GM19240 (cell line): ENCODE results near the gene SFMBT2.
"Not testable (repeated sequence)": the region's sequence is repeated elsewhere in the genome, so short reads cannot be mapped to it uniquely, and the experiment has no call there.

Experiments
- DNase-seq: peaks from one replicate; pipeline ENCODE4 v3.0.0; 2011; ENCODE audit warnings: low spot score; ENCODE audit not compliant: insufficient read length

The SFMBT2 gene

DNA sequence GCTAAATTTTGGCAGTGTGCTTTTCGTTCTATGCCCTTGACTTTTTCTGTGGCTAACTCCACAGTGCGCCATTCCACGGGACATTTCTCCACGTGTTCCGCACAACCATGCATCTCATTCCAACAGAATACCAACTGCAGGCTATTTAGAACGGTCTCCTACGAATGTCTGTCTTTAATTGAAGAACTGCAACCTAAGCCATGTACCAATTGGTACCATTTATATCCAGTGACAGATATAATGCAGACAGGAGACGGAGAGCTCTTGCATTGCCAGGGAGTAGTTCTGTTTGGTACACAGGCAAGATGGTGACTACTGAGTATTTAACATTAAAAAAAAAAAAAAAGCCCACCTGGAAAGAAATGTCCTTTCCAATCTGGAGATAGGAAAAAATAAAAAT, 9.1 kb downstream of the SFMBT2 start:
- no peak for DNase-seq

DNA sequence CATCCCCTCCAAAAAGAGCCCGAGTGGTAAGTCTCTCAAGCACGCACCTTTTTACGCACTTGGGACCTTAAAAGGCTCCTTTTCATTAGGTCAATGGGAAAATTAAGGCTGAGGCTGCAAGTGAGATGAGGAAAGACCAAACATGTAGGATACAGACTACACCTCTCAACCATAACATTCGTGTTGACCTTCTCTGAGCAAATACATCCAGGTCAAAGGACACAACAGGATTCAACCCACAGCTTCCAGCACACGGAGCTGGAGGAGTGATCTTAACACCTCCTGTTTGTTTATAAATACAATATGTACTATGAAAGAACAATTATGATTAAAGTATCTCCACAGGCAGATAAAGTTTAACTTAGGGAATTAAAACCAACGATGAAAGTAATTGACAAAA, 9.7 kb downstream of the SFMBT2 start:
- DNase-seq: no peak

DNA sequence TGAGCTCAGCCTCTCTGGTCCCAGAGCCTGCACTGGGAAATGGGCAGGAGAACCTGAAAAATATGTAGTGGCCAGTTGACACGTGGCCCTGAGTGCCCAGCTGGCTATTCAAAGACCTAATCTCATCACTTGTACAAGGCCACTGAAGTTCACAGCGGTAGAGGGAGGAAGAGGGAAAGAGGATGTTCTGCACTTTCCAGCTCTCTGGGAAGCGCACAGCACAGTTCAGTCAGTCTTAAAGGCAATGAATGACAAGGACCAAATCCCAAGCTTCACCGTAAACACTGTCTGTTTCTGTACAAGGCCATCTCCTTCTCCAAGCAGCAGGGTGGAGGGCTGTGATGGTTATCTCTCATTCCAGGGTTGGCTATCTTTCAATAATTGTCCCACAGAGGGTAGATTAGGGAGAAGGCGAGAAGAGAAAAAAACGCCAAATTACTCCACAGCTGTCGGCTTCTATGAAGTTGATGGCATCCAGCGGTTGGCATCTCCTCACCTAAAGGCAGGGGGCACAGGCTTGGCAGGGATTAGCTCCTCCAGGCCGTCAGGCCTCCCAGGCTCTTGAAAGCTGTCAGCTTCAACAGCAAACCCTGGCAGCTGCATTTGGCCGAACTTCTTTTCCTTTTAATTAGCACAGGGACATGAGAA, 10.6 kb downstream of the SFMBT2 start:
- DNase-seq: no peak

DNA sequence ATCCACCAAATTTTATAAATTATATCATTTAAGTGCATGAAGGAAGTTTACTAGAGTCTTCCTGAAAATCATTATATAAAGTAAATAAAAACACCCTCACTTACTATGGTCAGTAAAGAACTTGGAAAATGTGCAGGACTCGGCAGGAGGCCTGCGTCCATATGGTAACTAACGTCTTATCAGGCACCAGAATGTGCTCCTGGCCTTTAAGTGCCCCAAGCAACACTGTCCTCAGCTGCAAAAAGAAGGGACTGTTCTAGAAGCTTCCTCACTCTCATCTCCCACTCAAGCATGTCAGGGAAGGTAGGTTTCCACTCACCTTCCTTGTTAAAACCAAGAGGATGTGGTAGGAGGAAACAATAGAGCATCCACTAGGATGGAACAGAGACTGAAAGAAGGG, 11.3 kb downstream of the SFMBT2 start:
- no peak for DNase-seq

DNA sequence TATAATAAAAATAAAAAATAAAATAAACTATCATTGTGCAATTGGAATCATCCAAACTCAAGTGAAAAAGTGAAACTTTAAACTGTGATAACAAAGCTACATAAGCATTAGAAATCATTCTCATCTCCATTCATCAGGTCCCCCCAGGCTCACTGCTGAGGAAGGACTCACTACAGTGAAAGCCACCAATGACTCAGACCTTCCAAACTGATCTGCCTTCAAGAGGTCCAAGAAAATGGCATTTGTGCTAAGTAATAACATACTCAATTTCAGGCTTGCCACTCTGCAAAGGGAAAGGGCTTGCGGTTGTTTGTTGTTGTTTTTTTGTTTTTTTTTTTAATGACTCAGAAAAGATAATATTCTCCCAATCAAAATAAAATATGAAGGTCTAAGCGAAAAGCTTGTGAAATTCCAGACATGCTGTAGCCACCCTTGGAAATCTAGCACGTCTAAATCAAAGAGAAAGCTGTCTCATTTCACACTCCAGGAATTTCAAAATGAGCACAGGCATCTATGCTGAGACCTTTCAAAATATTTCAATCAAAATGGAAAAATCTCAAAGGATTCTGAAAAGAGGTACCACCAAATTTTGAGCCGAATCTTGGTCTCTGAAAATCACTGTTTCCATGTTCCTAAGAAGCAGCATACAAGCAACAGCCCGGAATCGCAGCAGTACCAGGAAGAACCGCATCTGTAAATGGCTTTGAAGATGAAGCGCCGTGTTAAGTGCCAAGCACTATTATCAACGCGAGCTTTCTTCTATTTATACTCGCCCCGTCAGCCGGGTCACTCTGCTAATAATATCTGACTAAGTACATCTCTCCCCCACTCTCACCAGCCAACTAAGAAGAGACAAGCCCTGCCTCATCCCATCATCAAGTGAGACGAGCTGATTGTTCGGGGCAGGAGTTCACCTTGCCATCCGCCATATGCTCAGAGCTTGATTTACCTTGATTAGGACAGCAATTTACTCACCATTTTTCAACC, 13.5 kb downstream of the SFMBT2 start:
- no peak for DNase-seq

DNA sequence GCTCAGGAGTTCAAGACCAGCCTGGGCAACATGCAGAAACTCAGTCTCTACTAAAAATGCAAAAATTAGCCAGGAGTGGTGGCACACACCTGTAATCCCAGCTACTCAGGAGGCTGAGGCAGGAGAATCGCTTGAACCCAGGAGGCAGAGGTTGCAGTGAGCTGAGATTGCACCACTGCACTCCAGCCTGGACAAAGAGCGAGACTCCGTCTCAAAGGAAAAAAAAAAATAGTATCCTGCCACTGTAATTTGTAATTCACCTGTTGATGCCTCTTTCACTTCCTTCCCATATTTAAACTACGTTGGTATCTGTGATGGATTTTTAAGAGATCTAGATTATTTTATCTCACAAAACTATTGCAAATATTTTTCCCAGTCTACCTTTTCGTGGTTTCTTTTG, 18.5 kb downstream of the SFMBT2 start:
- not testable (repeated sequence) for DNase-seq

DNA sequence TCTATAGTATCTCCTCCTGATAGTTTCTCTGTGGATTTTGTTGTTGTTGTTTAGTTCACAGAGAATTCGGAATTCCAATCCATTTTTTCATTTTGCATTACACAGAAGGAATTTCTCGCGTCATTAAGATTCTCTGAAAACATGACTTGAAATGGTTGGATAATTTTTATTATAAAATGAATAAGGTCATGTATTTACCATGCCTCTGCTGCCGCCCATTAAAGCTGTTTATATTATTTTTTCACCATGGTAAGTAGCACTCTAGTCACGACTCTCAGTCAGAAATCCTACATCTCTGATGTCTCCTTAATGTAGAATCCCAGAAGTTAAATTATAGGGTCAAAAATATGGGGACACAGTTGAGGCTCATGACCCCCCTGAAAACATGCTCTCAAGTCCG, 19.1 kb downstream of the SFMBT2 start:
- no peak for DNase-seq

DNA sequence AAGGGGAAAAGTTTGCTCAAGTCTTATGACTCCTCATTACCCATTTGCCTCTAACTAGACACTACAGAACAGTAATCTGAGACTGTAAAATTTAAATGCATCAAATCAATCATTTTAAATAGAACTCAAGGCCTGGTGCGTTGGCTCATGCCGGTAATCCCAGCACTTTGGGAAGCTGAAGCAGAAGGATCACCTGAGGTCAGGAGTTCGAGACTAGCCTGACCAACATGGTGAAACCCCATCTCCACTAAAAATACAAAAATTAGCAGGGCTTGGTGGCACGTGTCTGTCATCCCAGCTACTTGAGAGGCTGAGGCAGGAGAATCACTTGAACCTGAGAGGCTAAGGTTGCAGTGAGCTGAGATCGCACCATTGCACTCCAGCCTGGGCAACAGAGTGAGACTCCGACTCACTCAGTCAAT, 20.1 kb downstream of the SFMBT2 start:
- DNase-seq: not testable (repeated sequence)

DNA sequence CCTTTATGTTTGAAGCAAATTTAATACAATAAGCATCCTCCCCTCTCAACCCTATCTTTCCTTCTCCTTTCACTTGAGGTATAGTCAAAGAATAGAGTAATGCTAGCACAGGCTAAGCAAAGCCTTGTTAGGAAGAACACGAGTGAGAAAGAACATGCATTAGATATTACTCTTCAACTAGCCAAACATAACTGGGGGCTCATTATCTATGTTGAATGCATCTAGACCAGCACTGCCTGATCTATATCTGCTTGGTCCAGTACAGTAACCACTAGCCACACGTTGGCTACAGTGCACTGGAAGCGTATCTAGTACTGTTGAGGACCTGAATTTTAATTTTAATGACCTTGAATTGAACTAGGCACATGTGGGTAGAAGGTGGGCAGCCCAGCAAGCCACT, 21.0 kb downstream of the SFMBT2 start:
- no peak for DNase-seq

DNA sequence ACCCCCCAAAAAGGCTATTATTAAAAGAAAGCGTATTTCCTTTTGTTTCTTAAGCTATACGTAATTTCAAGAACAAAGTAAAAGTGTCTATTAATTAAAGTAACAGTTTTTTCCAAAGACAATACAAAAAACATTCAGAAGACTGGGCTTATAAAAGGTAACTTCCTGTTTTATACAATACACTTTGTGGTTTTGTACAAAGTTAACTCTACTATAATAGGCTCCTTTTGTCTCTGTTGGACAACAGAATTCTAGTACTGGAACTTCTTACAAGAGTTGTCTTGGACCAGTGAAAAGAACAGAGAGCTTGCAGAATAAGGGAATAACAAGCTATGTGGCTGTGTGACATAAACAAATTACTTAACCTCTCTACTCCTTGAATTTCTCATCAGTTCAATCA, 21.5 kb downstream of the SFMBT2 start:
- DNase-seq: no peak

DNA sequence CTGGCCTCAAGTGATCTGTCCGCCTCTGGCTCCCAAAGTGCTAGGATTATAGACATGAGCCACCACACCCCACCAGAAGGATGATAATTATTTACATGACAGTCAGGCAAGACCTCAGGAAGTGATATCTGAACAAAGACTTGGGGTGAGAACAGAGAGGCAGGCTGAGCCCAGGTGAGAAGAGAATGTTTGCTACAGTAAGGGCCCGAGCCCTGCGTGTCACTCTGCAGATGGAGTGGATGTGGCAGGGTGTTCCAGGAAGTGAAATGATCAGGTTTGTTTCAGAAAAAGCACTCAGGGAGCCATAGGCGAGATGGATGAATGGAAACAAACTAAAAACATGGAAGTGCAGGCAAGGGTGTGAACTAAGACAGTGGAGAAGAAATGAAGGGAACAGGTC, 22.2 kb downstream of the SFMBT2 start:
- no peak for DNase-seq

DNA sequence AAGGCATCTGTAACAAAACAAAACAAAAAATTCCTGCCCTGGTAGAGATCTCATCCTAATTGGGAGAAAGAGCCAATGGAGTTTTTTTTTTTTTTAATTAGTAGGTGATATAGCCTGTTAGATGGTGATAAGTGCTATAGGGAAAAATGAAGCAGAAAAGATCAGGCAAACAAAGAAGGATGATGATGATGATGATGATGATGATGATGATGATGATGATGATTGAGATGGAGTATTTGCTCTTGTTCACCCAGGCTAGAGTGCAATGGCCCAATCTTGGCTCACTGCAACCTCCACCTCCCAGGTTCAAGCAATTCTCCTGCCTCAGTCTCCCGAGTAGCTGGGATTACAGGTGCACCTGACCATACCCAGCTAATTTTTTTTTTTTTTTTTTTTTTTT, 22.7 kb downstream of the SFMBT2 start:
- not testable (repeated sequence) for DNase-seq

DNA sequence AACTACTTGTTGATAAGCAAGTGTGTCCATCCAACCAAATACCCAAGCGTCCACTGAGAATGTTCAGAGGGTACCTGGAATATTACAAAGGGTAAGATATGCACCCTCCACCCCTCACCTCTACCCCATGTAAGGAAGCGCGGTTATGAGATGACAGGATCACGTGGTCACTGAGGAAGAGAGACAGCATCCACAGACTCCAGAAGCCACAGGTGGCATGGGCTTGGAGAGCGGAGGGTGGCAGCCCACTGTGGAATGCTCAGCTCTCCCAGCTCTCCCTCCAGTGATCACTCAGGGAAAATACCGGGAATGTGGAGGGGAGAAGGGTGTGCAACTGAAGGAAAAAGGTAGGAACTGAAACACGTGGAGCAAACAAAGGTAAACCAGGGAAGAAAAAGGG, 25.7 kb downstream of the SFMBT2 start:
- DNase-seq: no peak

DNA sequence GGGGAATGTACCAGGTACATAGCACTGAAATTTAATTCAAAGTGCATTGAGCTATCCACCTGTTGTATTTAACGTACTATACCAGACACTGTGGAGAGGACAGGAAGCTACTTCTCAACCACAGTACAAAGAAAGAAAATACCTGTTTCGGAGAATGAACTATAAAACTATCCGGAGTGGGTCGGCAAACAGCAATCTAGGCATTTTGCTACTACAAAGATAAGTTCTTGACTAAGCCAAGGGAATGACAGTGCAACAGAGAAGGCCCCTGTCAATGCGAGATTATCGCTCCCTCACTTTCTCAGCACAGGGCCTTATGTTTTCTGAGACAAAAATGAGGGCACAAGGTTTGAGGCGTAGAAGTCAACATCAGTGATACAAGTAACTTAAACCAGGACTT, 27.4 kb downstream of the SFMBT2 start:
- no peak for DNase-seq

DNA sequence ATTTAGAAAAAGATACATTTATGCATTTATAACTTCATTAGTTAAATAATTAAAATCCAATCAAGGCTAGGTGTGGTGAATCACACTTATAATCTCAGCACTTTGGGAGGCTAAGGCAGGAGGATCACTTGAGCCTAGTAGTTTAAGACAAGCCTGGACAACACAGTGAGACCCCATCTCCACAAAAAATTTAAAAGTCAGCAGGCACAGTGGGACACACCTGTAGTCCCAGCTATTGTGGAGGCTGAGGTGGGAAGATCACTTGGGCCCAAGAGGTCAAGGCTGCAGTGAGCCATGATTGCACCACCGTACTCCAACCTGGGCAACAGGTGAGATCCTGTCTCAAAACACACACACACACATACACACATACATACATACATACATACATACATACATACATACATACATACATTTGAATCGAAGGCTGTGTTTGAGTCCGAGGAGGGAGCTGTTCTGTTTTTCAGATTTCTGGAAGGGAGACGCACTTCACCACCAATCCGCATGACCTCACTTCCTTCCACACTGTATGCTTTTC, 30.1 kb downstream of the SFMBT2 start:
- no peak for DNase-seq

DNA sequence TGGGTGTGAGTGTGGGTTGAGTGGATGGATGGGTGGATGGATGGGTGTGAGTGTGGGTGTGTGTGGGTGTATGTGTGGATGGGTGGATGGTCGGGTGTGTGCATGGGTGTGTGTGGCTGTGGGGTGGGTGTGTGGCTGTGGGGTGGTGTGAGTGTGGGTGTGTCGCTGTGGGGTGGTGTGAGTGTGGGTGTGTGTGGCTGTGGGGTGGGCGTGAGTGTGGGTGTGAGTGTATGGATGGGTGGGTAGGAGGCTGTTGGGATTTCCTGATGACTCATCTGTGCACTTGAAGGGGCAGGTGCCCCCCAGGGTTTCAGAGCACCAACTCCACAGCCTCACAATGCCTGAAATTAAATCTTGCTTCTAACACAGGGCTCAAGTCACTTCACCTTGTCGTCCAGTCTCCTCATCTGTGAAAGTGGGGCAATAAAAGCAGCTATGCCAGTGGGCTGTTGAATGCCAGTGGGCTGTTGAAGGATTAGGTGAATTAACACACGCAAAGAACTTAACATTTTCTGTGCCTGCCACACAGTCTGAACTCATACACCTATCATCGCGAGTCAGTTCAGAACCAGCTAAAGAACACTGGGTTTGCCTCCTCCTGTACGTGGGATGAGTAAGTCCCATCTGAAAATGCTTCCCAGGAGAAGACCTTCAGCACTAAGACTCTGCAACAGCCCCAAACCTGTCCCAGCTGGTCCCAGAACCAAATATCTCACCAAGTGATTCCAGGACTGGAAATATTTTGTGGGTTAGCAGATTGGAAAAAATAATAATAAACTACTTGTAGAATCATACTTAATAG, 32.0 kb downstream of the SFMBT2 start:
- DNase-seq: no peak

DNA sequence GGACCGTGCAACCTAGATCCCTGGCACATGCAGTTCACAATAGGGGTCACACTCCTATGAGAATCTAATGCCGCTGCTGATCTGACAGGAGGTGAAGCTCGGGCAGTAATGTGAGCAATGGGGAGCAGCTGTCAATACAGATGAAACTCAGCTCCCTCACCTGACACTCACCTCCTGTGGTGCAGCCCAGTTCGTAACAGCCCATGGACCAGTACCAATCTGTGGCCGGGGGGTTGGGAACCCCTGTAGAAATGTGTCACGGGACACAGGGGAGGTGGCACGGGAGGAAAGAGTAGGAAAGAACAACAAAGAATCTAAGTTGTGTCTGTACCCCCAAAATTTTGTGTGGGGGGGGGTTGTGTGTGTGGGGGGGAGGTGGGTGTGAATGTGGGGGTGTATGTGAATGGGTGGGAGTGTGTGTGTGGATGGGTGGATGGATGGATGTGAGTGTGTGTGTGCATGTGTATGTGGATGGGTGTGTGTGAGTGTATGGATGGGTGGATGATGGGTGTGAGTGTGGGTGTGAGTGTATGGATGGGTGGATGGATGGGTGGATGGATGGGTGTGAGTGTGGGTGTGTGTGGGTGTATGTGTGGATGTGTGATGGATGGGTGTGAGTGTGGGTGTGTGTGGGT, 33.1 kb downstream of the SFMBT2 start:
- no peak for DNase-seq

DNA sequence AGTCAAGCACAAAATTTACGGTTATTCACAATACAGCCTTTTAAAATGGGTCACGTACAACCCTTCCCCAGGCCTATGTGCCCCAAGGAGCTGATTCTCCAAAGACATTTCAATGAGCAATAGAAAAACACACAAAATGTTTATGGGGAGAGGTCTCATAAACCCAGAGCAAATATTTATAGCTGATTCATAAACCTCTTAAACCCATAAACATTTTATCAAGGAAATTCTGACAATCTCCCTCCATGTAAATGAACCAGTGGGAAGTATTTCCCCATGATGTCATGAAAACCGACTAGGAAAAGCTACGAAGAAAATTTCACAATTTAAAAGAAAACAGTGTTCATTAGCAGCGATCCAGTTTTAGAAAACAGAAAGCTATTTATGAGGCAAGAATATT, 36.0 kb downstream of the SFMBT2 start:
- DNase-seq: no peak

DNA sequence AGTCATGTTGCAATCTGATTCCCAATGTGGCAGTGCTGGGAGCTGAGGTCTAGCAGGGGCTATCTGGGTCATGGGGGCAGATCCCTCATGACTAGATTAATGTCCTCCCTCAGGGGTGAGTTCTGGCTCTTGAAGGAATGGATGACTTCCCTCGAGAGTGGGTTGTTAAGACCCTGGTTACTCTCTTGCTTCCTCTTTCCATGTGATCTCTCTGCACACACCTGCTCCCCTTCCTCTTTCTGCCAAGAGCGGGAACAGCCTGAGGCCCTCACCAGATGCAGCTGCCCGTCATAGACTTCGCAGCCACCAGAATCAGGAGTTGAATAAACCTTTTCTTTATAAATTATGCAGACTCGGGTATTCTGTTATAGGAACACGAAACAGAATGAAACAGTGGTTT, 37.8 kb downstream of the SFMBT2 start:
- DNase-seq: no peak

DNA sequence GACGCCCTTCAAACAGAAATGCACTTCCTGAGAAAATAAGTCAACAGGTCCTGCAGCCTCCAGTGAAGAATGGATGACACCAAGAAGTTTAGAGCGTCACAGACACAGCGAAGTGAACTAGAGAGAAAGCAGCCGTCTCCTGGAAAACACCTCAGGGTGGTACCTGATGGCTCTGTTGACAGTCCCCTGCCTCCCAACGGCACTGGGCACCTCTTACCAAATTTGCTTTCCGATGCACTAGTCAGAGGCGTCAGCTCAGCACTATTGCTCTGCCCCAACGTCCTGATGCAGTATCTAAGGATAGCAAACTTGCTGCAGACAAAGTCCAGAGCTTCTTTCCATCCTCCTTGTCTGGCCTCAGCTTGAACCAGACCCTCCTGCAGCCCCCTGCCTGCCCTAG, 38.3 kb downstream of the SFMBT2 start:
- DNase-seq: no peak

DNA sequence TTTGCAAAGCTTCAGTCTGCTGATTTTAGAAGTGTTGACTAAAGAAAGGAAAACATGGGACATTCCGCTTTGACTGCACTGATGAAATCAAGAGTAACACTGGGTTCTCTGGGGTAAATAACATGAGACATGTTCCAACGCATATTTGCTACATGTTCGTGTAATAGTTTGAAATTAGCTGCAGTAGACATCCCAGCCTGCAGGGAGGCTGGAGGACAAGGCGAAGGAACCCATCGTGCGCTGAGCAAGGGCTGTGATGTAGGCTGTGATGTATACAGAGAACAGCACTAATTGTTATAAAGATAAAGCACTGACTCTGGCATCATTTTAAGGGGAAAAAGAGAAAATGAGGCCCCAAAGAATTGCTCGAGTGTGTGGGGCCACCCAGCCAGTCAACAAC, 40.3 kb downstream of the SFMBT2 start:
- DNase-seq: no peak
